ENCODE results near the gene MACROD2. TPM values are rescaled to one million over a fixed set of nuclear protein-coding genes. Genes with fewer than 3 reads are reported as not detected.
A peak's percentile ranks its signal among the peaks of the same experiment; 100 is the strongest.
"Not testable (repeated sequence)": the region's sequence is repeated elsewhere in the genome, so short reads cannot be mapped to it uniquely, and the experiment has no call there.

MACROD2 gene
- polyA plus RNA-seq, 4 donors = 13.0 to 15.9 (median 14.0) TPM

DNA sequence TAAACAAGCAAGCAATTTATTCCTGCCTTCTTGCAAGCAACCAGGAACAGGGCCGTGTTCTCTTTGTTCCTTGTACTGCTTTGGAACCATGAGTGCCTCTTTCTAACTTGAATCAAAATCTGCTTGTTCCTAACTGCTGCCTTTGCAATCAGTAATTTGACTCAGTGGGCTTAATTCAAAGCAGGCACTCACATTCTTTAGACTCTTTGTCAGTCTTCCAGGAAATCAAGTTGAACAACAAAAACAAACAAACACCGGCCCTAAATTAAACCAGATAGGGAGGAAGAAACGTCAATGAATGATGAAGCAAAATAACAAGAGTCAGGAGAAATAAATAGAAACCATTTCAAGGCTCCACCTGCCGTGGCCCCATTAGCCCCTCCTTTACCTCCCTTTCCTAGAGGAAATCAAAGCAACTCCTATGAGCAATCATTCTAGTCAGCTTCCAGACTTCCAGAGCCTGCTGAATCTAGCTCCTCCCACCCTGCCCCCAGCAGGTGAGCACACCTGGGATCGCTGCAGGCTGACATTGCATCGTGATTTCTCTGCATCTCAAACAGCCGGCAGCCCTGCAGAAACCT lies 924.3 kb downstream of the MACROD2 start:
- DNase-seq (ENCODE audit: low read depth in 4 of 4, low spot score in 2 of 4) = no peak

DNA sequence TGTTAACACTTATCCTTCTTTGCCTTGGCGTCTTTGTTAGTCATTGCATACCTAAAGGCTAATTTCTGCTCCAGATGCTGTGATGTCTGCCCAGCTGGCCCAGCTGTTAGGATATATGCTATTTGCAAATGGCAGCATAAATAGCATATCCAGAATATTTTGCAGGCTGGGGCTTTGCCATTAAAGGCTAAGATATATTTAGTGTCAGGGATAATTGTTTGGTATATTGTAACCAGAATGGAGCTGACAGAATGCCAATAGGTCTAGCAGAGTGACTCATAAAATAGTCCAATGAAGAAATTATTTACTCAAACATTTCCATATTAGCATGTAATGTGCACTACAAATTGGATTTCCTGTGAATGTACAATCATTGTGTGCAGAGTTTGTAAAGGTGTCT lies 926.2 kb downstream of the MACROD2 start:
- DNase-seq (ENCODE audit: low read depth in 4 of 4, low spot score in 2 of 4) = no peak

DNA sequence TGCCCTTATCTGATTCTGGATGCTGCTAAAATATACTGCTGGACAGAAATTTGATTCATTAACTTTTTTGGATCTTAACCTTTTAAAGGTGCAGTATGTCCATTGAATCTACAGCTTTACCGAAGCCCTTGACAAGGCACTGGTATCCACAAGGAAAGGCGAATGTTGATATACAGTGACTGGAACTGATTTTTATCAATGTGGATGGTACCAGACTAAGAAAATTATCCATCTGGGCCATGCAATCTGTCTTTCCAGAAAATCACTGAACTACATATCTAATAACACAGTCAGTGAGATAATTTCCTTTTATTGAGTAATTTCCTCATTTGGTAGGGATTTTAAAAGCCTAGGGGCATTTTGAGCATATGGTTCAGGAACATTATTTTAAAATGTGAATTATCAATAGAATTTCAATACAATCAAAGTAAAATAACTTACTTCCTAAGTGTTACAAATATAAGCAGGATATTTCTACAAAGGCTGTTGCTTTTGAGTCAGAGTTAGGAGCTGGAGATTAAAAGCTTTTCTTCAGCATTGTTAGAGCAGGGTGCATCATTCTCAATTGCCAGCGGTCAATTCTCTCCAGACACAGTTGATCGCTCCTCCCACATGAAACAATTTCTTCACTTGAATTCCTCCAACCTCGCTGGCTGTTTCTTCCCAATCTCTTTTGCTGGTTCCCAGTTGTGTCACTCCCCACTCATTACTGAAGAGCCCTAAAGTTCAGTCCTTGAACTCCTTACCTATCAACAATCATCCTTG lies 927.4 kb downstream of the MACROD2 start:
- no peak for DNase-seq (ENCODE audit: low read depth in 4 of 4, low spot score in 2 of 4)

DNA sequence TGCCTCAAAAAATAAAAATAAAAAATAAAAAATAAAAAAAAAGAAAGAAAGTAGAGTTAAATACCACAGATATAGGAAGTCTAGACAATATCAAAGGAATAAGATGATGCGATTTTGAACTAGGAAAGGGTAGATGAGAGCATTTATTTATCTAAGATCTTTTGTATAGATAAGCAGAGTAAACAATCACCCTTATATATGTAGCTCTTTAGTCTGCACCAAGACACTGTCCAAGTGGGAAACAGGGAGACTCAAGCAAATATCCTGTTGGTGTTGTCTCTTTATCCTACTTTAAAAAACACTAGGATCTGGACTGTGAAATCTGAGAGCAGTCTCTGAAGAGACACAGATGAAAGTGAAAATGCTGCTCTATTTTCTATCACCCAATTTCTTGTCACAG lies 929.1 kb downstream of the MACROD2 start:
- DNase-seq (ENCODE audit: low read depth in 4 of 4, low spot score in 2 of 4) = no peak

DNA sequence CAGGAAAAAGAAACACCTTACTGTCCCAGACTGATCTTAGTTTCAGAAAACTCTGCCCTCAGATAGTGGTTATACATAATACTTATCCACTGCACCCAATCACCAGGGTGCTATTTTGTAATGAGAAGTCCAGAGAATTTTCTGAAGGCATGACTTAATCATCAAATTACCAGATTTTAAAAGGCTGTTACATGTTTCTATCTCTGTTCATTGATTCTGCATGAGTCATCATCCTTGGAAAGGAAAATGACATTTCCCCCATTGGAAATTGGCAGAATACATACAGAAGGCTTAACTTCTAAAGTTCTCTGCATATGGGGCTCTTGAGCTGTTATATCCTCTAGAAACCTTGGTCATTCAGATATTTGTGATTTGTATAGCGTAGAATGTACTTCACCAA lies 930.0 kb downstream of the MACROD2 start:
- no peak for DNase-seq (ENCODE audit: low read depth in 4 of 4, low spot score in 2 of 4)

DNA sequence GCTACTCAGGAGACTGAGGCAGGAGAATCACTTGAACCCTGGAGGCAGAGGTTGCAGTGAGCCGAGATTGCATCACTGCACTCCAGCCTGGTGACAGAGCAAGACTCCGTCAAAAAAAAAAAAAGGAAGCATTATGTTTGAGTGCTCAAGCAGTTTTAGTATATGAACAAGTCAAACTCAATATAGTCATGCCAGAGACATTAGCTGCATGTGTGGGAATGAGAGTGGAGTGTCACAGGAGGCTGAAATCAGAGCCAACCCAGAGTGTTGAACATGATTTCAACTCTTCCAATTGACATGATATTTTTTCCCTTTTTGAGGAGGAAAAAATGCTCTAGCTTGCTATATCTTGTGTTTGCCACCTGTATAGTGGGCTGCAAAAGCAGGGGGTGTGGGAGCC lies 931.1 kb downstream of the MACROD2 start:
- not testable (repeated sequence) for DNase-seq (ENCODE audit: low read depth in 4 of 4, low spot score in 2 of 4)

DNA sequence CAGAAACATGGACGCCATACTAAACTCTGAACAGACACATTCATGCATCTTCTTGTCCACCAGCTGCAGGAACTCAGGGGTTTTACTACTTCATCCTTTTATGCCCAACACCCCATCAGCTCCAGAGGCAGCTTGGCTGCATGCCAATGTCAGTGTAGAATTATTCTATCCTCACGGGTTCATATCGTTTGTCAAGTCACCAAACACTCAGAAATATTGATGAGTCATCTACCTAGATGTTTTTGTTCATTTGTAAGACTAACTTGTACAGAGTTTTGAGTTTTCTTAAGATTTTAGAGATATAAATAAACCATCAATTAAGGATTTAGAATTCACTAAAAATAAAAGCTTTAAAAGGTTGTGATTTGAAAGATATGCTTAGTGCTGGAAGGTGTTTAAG lies 932.8 kb downstream of the MACROD2 start:
- no peak for DNase-seq (ENCODE audit: low read depth in 4 of 4, low spot score in 2 of 4)

DNA sequence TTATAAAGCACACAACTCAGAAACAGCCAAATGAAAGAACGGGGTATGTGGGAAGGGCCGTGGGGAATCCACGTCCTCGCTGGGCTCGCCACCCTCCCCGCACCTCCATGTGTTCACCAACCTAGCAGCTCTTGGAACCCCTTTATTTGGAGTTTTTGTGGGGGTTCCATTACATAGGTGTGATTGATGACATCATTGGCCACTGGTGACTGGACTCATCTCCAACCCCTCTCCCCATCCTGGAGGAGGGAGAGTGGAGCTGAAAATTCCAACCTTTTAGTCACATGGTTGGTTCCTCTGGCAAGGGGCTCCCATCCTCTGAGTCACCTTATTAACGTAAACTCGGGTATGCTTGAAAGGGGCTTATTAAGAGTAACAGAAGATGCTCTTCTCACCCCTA lies 934.1 kb downstream of the MACROD2 start:
- no peak for DNase-seq (ENCODE audit: low read depth in 4 of 4, low spot score in 2 of 4)

DNA sequence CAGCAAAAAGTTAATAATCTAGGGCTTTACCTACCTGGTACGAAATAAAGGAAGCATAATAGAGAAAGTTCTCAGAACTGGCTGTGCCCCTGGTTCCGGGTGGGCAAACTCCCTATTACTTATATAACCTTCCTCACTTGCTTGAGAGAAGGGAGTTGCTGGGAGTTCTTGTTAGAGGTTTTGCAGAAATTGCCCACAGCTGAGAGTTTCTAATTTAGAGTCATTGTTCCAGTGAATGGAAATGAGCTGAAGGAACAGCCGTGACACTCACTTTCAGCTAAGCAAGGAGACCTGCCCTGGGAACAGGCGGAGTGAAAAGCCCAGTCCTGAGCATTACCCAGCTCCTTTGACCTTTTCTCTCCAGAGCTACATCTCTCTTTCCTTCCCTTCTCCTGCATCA lies 936.7 kb downstream of the MACROD2 start:
- DNase-seq (ENCODE audit: low read depth in 4 of 4, low spot score in 2 of 4) = peak in 1 of 4 donors; percentile 56

DNA sequence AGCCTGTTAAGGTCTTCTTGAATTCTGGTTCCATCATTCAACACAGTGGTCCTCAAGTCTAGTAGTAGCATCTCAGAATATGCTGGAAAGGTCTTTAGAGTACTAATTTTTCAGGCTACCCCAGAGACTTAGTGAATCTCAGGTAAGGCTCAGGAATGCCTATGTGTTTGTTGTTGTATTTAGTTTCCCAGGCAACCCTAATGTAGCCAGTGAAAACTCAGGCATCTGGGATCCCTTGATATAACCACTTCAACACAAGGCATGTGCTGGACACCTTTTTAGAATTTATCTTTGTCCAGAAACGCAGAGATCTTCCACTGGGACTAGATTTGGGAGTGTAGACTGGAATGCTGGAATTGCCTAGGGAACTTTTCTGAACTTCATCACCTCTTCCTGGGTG lies 940.0 kb downstream of the MACROD2 start:
- no peak for DNase-seq (ENCODE audit: low read depth in 4 of 4, low spot score in 2 of 4)

DNA sequence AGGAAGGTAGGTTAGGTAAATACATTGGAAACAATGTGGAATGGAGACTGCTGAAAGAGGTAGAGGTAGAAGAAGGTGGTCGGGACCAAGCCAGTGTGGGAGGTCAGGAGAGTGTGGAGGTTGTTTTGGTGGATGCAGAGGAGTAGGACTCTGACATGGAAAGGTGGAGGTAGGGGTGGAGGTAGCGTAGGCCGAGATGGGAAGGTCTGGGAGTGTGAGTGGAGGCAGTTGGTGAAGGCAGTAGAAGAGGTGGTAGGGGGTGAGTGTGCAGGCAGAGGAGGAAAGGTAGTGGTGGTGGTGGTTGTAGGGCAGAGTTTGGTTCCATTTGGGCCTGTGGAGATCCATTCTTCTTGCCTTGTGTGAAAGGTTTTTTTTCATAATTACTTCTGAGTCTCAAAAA lies 941.7 kb downstream of the MACROD2 start:
- DNase-seq (ENCODE audit: low read depth in 4 of 4, low spot score in 2 of 4) = no peak

DNA sequence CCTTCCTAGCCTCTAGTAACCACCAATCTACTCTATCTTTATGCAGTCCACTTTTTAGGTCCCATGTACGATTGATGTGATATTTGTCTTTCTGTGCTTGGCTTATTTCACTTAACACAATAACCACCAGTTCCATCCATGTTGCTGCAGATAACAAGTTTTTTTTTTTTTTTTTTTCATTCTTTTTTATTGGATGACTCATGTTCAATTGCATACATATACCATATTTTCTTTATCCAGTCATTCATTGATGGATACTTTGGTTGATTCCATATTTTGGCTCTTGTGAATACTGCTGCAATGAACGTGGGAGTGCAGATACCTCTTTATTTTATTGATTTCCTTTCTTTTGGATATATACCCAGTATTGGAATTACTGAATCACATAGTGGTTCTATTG lies 942.5 kb downstream of the MACROD2 start:
- no peak for DNase-seq (ENCODE audit: low read depth in 4 of 4, low spot score in 2 of 4)

DNA sequence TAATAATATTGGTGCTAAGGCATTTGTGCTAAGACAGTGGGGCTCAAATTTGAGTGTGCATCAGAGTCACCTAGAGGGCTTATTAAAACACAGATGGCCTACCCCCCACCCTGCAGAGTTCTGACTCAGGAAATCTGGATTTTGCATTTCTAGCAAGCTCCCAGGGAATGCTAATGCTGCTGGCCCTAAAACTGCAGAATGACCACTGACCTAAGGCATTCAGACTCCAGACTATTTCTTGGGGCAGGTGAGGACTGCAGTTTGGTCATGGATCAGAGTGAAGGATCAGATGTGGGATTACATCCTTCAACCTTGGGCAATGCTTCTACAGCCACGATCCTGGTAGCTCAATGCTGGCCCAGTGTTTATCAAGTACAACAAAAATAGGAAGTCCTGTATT lies 952.2 kb downstream of the MACROD2 start:
- no peak for DNase-seq (ENCODE audit: low read depth in 4 of 4, low spot score in 2 of 4)

DNA sequence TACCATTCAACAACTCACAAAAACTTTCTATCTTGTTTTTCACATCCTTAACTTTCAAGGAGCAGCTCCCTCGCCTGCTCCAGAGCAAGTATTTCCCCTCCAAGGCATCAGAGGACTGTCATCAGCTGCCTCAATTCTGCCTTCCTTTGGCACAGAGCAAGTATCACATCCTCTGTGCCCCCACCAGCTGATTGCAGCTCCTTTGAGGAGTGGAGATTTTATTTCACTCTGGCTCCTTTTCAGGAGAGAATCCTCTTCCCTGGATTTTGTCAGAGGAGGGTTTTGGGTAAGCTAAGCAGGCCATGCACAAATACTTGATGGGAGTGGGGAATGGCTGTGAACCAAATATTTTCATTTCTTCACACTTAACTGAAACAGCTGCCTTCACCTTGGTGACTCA lies 952.6 kb downstream of the MACROD2 start:
- DNase-seq (ENCODE audit: low read depth in 4 of 4, low spot score in 2 of 4) = no peak

DNA sequence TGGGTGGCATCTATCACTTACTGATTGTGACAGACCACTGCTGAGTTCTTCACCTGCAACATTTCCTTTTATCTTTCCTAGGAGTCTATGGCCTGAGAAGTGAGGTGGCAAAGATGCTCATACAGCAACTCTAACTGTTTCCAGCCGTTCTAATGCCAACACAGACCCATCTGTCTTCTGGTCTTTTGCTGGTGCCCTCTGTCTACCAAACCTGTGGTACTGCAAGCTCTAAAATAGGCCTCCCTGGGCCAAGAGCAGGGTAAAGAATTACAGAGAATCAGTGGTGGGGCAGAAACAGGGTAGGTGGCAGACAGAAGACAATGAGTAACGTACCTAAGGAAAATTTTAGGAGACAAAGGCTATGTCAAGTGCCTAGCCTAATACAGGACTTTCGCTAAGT lies 953.1 kb downstream of the MACROD2 start:
- no peak for DNase-seq (ENCODE audit: low read depth in 4 of 4, low spot score in 2 of 4)

DNA sequence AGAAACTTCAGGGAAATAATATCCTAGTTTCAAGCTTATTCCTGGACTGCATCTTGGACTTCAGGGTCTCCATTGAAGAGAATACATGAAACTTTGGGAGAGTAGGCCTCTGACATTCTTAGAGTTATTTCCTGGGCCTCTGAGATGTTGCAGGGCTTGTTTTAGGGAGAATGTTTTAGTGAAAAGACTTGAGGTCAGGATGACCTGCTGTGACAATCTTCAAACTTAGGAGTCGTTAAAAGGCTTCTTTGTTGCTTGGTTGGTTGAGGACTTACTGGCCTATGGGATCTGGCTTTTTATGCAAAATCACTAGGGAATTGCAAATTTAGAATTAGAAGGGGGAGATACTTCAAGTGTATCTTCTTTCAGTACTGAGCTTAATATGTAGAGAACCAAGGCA lies 955.3 kb downstream of the MACROD2 start:
- no peak for DNase-seq (ENCODE audit: low read depth in 4 of 4, low spot score in 2 of 4)

DNA sequence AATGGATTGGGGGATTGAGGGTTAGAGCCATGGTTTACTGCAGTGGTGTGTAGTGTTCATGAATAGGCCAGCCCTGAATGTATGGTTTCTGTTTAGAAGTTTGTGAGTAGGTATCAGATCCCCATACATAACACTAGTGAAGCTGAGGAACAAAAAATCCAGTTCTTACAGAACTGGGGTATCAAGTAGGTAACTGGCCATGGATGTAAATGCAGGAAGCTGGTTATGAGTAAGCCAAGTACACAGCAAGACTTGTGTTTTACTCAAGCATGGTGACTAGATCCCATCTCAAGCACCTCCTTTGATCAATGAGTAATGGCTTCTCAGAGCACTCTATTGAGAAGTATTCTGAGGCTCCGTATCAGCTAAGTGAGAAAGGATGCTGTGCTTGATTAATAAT lies 955.8 kb downstream of the MACROD2 start:
- DNase-seq (ENCODE audit: low read depth in 4 of 4, low spot score in 2 of 4) = no peak

DNA sequence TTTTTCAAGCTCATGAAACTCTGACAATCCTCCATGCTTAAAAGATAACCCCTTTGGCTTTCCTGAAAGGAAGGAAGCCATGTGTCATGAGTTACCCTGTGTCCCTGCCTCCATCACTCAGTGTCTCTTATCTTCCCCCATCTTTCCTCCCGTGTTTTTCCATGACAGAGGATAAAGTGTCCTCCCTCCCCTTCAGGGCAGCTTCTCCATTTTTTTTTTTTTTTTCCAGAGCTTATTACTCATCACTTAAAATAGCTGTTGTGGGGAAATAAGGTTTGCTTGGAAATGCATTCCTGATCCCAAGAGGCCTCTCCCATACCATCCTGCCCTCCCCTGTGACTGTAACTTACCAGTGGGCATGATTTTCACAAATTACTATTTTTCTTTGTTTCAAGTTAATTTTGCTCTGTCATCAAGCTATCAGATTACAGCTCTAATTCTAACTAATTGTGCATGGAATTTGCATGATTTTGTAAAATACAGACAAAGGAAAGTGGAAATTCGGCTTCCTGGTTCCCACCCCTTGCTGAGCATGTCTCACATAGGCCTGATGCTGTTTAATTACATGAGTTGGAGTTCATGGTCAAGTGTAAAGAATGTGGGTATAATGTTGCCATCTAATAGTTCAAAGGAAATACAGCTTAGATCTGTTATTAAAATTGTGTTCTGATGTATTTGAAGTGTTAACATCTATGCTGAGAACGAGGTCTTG lies 956.5 kb downstream of the MACROD2 start:
- DNase-seq (ENCODE audit: low read depth in 4 of 4, low spot score in 2 of 4) = no peak

DNA sequence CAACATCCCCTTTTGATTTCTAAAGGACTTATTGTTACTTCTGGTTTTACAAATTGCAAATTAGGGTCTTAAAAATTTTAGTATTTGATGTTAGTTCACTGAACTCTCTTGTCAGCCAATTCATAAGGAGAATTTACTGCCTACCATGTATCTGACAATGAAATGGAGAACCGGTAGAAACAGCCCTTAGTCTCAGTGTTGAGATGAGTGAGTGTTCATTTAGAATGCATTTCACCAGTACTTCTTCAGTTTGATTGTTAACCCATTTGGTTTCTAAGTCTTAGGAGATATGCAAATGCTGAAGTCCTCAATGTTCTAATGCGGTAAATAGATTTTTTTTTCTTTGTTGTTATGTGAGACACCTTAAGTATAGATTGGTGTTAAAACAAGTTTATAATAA lies 958.4 kb downstream of the MACROD2 start:
- DNase-seq (ENCODE audit: low read depth in 4 of 4, low spot score in 2 of 4) = no peak

DNA sequence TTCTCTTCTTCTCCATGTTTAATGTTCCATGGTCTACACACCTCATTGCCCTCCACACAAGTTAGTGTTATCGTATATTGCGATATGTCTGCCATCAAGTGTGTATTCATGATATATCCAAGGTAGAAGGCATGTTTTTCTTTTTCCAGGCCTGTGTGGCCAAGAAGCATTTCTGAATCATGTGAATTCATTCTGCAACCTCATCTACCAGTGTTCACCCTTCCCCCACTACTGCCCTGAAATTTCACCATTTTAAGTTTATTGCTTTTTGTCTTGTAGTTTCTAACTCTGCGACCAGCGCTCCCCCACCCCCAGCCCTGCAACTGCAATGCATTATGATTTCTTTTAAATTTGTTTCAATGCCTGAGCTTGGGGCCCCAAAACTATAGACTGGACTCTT lies 960.1 kb downstream of the MACROD2 start:
- no peak for DNase-seq (ENCODE audit: low read depth in 4 of 4, low spot score in 2 of 4)

DNA sequence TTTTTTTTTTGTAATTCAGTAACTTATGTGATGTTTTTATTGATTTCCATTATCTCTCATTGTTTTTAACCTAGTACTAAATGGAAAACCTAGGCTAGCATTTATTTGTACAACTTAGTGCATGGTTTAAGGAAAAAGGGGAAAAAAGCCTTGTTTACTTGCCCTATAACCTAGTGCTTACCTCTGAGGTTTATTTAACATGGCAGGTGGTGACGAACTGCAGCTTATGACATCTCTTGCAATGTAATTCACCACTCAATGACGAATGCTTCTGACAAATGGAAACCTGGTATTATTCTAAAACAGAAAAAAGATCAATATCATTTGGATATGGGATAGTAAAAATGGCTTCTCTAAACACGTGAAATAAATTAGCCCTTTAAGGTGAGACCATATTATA lies 960.7 kb downstream of the MACROD2 start:
- DNase-seq (ENCODE audit: low read depth in 4 of 4, low spot score in 2 of 4) = no peak

DNA sequence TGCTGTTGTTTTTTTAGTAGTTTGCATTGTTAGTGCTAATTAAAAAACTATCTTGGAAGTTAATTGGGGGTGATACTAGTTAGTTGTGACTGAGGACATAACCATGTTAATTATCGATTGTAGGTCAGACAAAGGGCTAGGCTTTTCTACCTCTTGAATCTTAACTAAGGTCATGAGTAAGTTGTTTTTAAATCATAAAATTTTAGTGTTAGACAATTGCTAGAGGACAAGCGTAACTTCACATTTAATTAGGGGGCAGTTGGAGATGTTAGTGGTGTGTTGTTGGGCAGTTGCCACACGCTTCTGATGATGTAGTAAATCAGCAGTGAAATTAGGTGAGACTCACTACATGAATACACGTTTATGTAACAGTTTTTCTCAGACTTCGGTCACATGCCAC lies 961.2 kb downstream of the MACROD2 start:
- no peak for DNase-seq (ENCODE audit: low read depth in 4 of 4, low spot score in 2 of 4)

Data from left renal cortex interstitium (tissue), 4 donors.